ENCODE results near the gene L1CAM. TPM values are rescaled to one million over a fixed set of nuclear protein-coding genes. Genes with fewer than 3 reads are reported as not detected.

Gene L1CAM
- total RNA-seq, 3 donors from 2014 or later, result 0.29 to 1.8 (median 0.66) TPM

GRCh38 chrX:153919281-153919680, 33.3 kb upstream of the L1CAM start:
- peaks cover 0 to 71% of the 10 kb centered on the region in 2 donors for H3K27me3 ChIP-seq
- TF ChIP-seq POLR2A (IDR thresholded peaks at IDR 0.05) (no peak), CTCF (IDR thresholded peaks at IDR 0.05) (no peak), POLR2AphosphoS5 (IDR thresholded peaks at IDR 0.05) (no peak)
- DNase-seq (ENCODE audit: low spot score in 2 of 2), result no peak
- no peaks in the 10 kb centered on the region for H3K36me3 ChIP-seq
- intact Hi-C loops (cut with DNase I; ENCODE audit: low total_unique reads), result no loop called here
- H3K4me1 ChIP-seq, result no peaks in the 10 kb centered on the region
- H3K27ac ChIP-seq, result no peak overlapping the region
- H3K9me3 ChIP-seq, result no peaks in the 10 kb centered on the region
- H3K4me3 ChIP-seq, result no peak overlapping the region

GRCh38 chrX:153917869-153918268, 31.9 kb upstream of the L1CAM start:
- DNase-seq (ENCODE audit: low spot score in 2 of 2), result peak in 1 of 2 donors; percentile 48
- TF ChIP-seq CTCF (IDR thresholded peaks at IDR 0.05) (no peak), POLR2A (IDR thresholded peaks at IDR 0.05) (no peak), POLR2AphosphoS5 (IDR thresholded peaks at IDR 0.05) (no peak)

GRCh38 chrX:153913701-153914100, 27.7 kb upstream of the L1CAM start:
- no peak for DNase-seq (ENCODE audit: low spot score in 2 of 2)
- intact Hi-C loops (cut with DNase I; ENCODE audit: low total_unique reads), result no loop called here
- no peak overlapping the region for H3K4me3 ChIP-seq

More at GRCh38 chrX:153917869-153918268, 31.9 kb upstream of the L1CAM start:
- H3K9me3 ChIP-seq, result no peaks in the 10 kb centered on the region
- intact Hi-C loops (cut with DNase I; ENCODE audit: low total_unique reads), result no loop called here
- no peaks in the 10 kb centered on the region for H3K4me1 ChIP-seq
- no peaks in the 10 kb centered on the region for H3K36me3 ChIP-seq
- peaks cover 0 to 72% of the 10 kb centered on the region in 2 donors for H3K27me3 ChIP-seq
- no peak overlapping the region for H3K4me3 ChIP-seq
- H3K27ac ChIP-seq, result no peak overlapping the region

GRCh38 chrX:153913211-153913610, 27.2 kb upstream of the L1CAM start:
- Histone ChIP-seq H3K4me1 (no peaks in the 10 kb centered on the region), H3K4me3 (no peak overlapping the region), H3K27ac (no peak overlapping the region), H3K36me3 (no peaks in the 10 kb centered on the region), H3K27me3 (peaks cover 0 to 65% of the 10 kb centered on the region in 2 donors), H3K9me3 (no peaks in the 10 kb centered on the region)
- TF ChIP-seq POLR2A (IDR thresholded peaks at IDR 0.05), result no peak
- TF ChIP-seq POLR2AphosphoS5 (IDR thresholded peaks at IDR 0.05), result no peak
- TF ChIP-seq CTCF (IDR thresholded peaks at IDR 0.05), result no peak
- DNase-seq (ENCODE audit: low spot score in 2 of 2), result no peak
- intact Hi-C loops (cut with DNase I; ENCODE audit: low total_unique reads), result no loop called here

More at GRCh38 chrX:153913701-153914100, 27.7 kb upstream of the L1CAM start:
- no peaks in the 10 kb centered on the region for H3K36me3 ChIP-seq
- no peak overlapping the region for H3K27ac ChIP-seq
- H3K4me1 ChIP-seq, result no peaks in the 10 kb centered on the region
- TF ChIP-seq CTCF (IDR thresholded peaks at IDR 0.05) (no peak), POLR2A (IDR thresholded peaks at IDR 0.05) (no peak), POLR2AphosphoS5 (IDR thresholded peaks at IDR 0.05) (no peak)
- H3K9me3 ChIP-seq, result no peaks in the 10 kb centered on the region
- peaks cover 0 to 65% of the 10 kb centered on the region in 2 donors for H3K27me3 ChIP-seq

- Histone ChIP-seq H3K27me3 (peaks cover 0 to 76% of the 10 kb centered on the region in 2 donors), H3K4me3 (no peak overlapping the region), H3K36me3 (no peaks in the 10 kb centered on the region), H3K9me3 (no peaks in the 10 kb centered on the region), H3K4me1 (no peaks in the 10 kb centered on the region), H3K27ac (no peak overlapping the region)
- no peak for DNase-seq (ENCODE audit: low spot score in 2 of 2)
- TF ChIP-seq POLR2AphosphoS5 (IDR thresholded peaks at IDR 0.05), result no peak
- TF ChIP-seq CTCF (IDR thresholded peaks at IDR 0.05), result no peak
- no peak for TF ChIP-seq POLR2A (IDR thresholded peaks at IDR 0.05)
- intact Hi-C loops (cut with DNase I; ENCODE audit: low total_unique reads), result no loop called here
Observed at GRCh38 chrX:153911798-153912197, 25.8 kb upstream of the L1CAM start.
